GM08714 (cell line): ENCODE data around the gene SOX4.
A peak's percentile ranks its signal among the peaks of the same experiment; 100 is the strongest.
"Not testable (repeated sequence)": the region's sequence is repeated elsewhere in the genome, so short reads cannot be mapped to it uniquely, and the experiment has no call there.

ENCODE experiments used
- H3K4me3 ChIP-seq: fragments of 200-500 bp; sonication (Bioruptor generic); 2 replicates; pipeline ENCODE4 v1.5.1; 2014; ENCODE audit warnings: mild to moderate bottlenecking, low read length, inconsistent platforms
- ZNF274 ChIP-seq: IDR thresholded peaks from 2 replicates; pipeline ENCODE4 v1.6.1; 2012; ENCODE audit warnings: mild to moderate bottlenecking, low read depth, low read length

The SOX4 gene

DNA sequence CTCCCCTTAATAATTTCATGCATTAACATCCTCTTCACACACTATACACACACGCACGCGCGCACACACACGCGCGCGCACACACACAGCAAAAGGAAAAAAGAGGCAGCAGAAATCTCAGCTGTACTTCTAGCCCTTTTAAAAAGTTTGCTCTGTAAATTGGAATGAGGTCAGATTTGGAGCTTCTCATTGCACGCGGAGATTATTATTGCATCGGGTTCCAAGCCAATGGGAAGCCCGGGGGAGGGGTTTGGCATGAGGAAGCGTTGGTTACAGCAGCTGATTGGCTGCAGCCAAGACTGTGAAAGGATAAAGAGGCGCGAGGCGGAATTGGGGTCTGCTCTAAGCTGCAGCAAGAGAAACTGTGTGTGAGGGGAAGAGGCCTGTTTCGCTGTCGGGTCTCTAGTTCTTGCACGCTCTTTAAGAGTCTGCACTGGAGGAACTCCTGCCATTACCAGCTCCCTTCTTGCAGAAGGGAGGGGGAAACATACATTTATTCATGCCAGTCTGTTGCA, at the start of gene SOX4:
TSS of gene SOX4 (plus strand) at position 340 of the 515 bp plus-strand sequence. CDS start 784 bp downstream, outside the sequence.
- no peak for TF ChIP-seq ZNF274
- H3K4me3 ChIP-seq, result peak within 1 kb of the TSS; percentile 80

DNA sequence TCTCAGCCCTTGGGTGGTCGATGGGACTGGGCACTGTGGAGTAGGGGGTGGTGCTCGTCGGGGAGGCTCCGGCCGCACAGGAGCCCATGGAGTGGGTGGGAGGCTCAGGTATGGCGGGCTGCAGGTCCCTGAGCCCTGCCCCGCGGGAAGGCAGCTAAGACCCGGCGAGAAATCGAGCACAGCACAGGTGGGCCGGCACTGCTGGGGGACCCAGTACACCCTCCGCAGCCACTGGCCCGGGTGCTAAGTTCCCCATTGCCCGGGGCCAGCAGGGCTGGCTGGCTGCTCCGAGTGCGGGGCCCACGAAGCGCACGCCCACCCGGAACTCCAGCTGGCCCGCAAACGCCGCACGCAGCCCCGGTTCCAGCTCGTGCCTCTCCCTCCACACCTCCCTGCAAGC, 41.3 kb upstream of the SOX4 start:
- not testable (repeated sequence) for H3K4me3 ChIP-seq

DNA sequence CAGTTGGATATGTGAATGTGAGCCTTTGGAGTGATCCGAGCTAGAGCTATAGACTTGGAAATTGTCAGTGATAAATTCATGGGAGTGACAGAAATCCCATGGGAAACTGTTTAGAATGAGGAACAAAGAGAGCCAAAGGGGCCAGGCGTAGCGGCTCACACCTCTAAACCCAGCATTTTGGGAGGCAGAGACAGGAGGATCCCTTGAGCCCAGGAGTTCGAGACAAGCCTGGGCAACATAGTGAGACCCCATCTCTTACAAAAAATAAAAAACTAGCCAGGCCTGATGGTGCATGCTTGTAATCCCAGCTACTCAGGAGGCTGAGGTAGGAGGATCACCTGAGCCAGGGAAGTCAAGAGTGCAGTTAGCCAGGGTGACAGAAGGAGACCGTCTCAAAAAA, 39.3 kb upstream of the SOX4 start:
- no peak overlapping the region for H3K4me3 ChIP-seq
- TF ChIP-seq ZNF274, result no peak

DNA sequence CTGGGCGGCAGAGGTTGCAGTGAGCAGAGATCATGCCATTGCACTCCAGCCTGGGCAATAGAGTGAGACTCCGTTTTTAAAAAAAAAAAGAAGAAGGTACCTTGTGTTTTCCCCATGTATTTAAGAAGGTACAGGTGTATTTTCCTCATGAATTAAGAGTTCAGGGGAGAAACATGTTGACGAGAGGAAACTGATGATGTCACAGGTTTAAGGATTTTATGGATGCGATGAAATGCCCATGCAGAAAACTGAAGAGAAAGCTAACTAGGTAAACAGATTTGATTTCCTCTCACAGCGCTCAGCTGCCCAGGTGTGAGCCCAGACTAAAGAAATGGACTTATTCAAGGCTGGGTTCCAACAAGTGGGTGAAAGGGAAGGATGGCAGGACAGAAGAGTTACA, 38.4 kb upstream of the SOX4 start:
- TF ChIP-seq ZNF274, result no peak
- no peak overlapping the region for H3K4me3 ChIP-seq

DNA sequence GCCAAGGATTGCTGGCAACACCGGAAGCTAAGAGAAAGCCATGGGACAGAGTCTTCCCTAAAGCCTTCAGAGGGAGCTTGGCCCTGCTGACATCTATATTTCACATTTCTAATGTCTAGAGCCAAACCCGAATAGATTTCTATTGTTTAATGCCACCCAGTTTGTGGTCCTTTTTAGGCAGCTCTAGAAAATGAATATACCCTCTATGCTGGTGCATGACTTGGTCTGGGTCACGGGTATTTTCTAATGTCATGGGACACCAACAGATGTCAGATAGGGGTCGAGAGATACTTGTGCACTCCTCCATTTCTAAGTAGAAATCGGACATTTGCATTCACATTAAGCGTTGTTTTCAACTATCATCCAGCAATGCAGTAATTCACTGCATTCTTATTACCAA, 37.0 kb upstream of the SOX4 start:
- no peak for TF ChIP-seq ZNF274
- no peak overlapping the region for H3K4me3 ChIP-seq

DNA sequence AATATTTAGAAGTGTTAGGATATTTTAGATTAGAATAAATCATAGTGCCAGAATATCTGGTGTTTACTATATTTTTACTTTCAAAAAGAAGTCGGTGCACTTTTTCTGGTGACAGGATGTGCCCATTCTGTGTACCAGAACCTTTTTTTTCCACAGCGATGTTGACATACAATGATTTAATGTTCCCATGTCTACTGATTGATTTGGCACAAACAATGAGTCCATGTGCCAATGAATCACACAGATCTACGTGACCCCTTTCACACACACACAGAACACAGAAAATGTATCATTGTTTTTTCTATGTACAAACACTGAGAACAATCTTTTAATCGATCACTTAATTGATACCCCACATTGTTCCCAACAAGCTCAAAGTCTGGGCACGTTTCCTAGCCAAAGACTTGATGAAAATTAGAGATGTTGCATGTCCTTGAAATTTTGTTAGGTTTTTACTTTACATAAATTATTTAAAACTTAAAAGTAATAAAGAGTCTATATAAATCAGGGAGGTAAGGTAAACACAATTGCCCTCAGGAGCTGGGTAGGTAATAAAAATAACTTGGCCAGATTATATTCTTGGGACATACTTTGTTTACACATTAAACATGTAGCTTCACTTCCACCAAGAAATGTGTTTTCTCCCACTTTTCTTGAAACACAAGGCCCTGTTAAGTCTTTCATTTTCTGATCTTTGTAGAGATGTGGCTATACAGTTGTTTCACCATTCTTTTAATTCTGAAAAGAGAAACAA, 36.4 kb upstream of the SOX4 start:
- no peak overlapping the region for H3K4me3 ChIP-seq
- TF ChIP-seq ZNF274, result no peak

DNA sequence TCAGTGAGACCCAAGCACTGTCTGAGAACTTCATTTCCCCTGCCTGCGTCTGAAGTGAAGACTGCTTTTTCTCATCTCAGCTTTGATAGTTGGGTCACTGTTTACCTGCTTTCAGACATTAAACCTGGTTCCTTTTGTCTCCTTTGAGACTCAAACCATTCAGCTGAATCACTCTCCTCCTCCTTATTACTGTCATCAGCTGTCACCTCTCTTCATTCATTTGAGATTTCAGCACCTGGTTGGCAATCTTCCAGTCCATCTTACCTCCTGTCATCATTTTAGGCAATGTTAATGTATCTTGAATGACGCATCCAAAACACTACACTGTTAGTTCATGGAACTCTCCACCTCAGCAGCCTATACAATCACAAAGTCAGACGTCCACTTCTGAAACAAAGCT, 34.3 kb upstream of the SOX4 start:
- H3K4me3 ChIP-seq, result no peak overlapping the region

DNA sequence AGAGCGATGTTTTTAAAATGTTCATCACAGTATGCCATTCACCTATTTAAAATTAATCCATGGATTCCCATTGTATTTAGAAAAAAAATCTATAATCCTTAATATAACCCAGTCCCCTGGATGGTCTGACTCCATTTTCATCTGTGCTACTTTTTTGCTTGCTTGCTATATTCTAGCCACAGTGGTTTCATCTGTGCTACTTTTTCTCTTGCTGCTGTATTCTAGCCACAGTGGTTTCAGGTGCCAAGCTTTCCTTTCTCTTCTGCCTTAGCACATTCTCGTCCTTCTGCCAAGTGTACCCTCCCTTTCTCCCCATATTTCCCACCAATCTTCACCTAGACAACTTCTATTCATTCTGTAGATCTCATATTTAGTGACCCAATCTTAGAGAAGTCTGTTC, 33.3 kb upstream of the SOX4 start:
- TF ChIP-seq ZNF274, result no peak

More for the DNA sequence above, 34.3 kb upstream of the SOX4 start:
- TF ChIP-seq ZNF274, result no peak

DNA sequence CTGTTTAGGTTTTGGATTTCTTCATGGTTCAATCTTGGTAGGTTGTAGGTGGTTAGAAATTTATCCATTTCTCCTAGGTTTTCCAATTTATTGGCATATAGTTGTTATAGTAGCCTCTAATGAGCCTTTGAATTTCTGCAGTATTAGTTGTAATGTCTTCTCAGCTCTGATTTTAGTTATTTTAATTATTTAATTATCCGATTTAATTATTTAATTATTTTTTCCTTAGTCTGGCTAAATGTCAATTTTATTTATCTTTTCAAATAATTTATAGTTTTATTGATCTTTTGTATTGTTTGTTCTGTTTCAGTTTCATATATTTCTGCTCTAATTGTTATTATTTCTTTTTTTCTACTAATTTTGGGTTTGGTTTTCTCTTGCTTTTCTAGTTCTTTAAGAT, 28.1 kb upstream of the SOX4 start:
- TF ChIP-seq ZNF274, result no peak

More for the DNA sequence above, 33.3 kb upstream of the SOX4 start:
- H3K4me3 ChIP-seq, result no peak overlapping the region

DNA sequence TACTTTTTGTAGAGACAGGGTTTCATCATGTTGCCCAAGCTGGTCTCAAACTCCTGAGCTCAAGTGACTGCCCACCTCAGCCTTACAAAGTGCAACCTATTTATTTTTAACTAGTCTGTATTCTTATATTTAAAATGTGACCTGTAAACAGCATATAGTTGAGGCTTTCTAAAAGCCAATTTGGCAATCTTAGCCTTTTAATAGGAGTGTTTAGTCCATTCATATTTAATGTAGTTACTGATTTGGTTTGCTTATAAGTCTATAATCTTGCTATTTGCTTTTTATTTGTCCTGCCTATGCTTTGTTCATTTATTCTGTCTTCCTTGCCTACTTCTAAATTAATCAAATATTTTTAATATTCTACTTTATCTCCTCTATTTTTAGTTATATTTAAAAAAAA, 15.0 kb upstream of the SOX4 start:
- TF ChIP-seq ZNF274, result no peak
- H3K4me3 ChIP-seq, result no peak overlapping the region

More for the DNA sequence above, 28.1 kb upstream of the SOX4 start:
- no peak overlapping the region for H3K4me3 ChIP-seq

DNA sequence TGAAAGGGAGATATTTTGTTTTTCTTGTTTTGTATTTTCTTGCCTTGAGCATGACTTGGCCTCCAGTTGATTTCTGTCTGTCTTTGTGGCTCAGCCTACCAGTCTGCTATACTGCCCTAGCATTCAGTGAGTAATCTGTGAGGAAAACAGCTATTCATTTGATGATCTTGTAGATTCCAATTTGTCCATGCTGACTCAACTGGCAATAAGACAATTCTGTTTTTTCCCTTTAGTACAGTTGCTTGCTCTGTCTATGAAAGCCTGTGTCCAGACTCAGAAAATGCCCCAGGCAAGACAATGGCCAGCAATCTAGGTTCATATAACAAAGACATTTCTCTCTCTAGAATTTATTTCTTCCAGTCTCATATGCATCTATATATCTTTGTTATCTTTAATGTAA, 10.9 kb upstream of the SOX4 start:
- no peak overlapping the region for H3K4me3 ChIP-seq
- no peak for TF ChIP-seq ZNF274

DNA sequence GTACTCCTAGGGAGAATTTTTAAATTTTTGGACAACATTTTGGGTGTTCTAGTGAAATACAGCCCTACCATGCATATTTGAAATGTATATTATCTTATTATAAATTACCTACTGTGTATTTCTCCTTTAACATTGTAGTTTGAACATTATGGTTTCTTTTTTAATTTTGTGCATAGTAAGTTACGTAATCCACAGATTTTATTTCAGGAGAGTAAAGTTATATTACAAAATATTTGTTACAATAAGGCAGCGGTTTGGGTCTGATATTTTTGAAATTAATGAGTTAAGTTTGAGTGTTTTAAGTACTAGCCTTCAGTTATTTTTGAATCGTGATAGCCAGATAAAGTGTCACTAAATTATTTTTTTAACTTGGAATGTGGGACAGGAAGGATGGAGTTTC, 7.3 kb upstream of the SOX4 start:
- no peak for TF ChIP-seq ZNF274
- H3K4me3 ChIP-seq, result no peak overlapping the region

DNA sequence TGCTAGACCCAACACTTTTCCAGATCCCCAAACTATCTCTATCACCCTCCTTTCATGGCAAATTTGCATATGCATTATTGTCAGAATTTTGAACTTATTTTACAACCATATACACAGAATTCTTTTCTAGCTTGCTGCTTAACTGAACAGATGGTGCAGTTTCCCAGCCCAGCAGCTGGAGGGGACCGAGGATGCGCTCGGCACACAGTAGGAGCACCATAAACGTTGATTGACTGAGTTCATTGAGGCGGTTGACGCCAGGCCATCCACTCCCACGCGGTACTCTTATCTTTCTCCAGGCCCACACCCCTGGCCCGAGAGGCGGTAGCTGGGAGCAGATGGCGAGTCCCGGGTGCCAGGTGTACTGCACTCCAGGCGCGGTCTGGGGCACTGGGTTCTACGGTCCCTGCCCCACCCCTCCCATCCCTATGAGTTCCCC, 6.8 kb upstream of the SOX4 start:
- peak overlapping the region; percentile 73; the same call in 1 of the 2 replicates for H3K4me3 ChIP-seq
- no peak for TF ChIP-seq ZNF274

DNA sequence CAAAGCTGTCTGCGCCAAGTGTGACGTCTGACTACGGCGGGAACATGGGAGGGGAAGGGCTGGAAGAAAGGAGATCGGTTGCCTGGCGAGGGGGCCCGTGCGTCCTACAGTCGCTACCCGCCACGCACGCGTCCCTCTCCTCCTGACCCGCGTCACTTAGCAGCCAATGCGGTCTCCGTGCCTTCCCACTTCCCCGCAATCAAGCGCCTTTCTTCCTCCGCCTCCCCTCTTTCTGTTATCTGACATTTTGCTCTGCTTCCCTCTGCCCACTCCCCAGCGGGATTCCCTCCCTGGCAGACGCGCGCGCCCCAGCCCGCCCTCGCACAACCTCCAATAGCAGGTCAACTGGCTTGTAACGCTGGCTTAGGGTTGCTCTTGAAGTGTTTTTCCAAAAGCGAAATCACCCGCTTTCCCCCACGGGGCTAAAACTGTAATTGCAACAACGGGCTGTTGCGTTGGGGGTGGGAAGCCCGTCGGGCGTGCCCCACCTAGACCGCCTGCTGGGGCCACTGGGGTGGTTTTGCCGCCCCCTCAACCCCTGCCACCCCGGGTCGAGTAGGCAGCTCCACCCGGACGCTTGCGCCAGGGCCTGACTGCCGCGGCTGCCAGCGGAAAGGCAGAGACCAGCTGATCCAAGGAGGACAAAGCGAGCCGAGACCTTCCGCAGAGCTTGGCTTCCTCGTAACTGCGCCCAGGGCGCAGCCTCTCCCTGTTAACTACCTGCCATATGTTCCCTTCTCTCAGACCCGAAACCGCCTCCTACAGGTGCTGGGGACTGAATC, 6.2 kb upstream of the SOX4 start:
- H3K4me3 ChIP-seq, result peak overlapping the region; percentile 73

DNA sequence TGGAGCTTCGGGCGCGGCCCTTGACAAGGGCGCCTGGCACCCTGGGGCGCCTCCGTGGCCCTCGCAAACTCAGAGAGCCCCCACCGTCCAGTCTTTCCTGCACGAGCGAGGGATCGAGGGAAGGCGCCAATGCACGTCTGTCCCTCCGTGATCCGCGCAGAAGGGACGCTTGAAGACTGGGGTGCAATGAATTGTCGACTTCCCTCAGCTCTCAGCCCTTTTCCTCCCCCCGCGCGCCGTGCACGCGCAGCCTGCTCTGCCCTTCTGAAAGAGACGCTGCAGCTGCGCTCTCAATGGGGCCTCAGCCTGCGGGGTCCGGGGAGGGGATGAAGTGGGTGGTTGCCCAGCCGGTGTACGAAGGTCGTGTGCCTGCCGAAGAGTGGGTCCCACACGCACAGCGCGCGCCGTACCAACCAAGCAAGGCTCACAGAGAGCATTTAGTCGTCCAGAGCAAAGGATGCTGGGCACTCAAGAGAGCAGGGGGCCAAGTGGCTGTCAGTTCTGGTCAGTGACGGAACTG, 5.5 kb upstream of the SOX4 start:
- H3K4me3 ChIP-seq, result peak overlapping the region; percentile 73
- no peak for TF ChIP-seq ZNF274

More for the DNA sequence above, 6.2 kb upstream of the SOX4 start:
- TF ChIP-seq ZNF274, result no peak
